Measurements from ENCODE around the gene UNC5CL. TPM values are rescaled to one million over a fixed set of nuclear protein-coding genes. Genes with fewer than 3 reads are reported as not detected.

Gene UNC5CL
- total and polyA plus RNA-seq, 9 of the 15 experiments (the other 6 are each of a cell fraction or from before 2014, with no cell fraction given) = 0.07 to 1.8 (median 0.62) TPM; not detected in 1

DNA sequence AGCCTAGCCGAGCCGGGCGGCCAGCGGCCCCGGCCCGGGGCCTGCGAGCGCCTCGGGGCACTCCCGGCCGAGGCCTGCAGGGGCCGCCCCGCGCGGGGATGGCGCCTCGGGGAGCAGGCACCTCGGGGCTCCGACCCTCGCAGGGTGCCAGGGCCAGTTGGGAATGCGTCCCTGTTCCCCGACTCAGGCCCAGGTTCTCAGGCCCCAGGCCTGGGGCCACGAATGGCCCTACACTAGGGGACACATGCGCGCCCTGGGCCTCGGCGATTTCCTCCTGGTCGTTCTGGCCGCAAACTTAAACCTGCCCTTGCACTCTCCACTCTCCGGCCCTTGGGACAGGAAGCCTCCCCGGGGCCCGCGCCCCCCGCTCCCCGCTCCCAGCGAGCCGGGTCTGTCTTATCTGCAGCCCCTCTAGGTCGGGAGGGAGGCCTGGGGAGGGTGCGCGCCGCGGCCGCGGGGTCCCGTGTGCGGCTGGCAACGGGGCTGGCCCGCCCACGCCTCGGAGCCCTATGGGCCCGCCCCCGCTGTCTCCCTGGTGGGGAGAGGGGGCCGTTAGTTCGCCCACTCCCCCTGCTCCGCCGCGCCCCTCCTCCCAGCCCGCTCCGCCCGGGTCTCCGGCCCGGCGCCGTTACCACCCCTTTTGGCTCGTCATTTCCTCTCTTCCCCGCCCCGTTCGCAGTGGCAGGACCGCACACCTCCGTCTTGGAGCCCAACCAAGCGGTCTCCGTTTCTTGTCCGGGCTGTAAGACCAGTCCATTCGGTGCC, 34.4 kb upstream of the UNC5CL start (continued):
- TF ChIP-seq, protein P1, sequence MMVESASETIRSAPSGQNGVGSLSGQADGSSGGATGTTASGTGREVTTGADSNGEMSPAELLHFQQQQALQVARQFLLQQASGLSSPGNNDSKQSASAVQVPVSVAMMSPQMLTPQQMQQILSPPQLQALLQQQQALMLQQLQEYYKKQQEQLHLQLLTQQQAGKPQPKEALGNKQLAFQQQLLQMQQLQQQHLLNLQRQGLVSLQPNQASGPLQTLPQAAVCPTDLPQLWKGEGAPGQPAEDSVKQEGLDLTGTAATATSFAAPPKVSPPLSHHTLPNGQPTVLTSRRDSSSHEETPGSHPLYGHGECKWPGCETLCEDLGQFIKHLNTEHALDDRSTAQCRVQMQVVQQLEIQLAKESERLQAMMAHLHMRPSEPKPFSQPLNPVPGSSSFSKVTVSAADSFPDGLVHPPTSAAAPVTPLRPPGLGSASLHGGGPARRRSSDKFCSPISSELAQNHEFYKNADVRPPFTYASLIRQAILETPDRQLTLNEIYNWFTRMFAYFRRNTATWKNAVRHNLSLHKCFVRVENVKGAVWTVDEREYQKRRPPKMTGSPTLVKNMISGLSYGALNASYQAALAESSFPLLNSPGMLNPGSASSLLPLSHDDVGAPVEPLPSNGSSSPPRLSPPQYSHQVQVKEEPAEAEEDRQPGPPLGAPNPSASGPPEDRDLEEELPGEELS (CRISPR knock-in tag; IDR thresholded peaks at IDR 0.05; ENCODE audit: borderline replicate concordance) = no peak
- TF ChIP-seq ZZZ3 (IDR thresholded peaks at IDR 0.05) (no peak), RB1 (IDR thresholded peaks at IDR 0.05; ENCODE audit: low read depth) (peak; percentile 75; the same call in 1 of the 2 replicates), PTTG1 (tag; IDR thresholded peaks at IDR 0.05; ENCODE audit: low read depth) (no peak), KDM1A (IDR thresholded peaks at IDR 0.05) (no peak), CHCHD3 (CRISPR knock-in tag; IDR thresholded peaks at IDR 0.05) (0 out of 2 replicates have a peak, but pooled peaks have one; percentile 6), RBFOX2 (IDR thresholded peaks at IDR 0.05; ENCODE audit: low read depth, low read length) (peak; percentile 89), TGIF2 (CRISPR knock-in tag; IDR thresholded peaks at IDR 0.05) (0 out of 2 replicates have a peak, but pooled peaks have one; percentile 11), NCOA2 (IDR thresholded peaks at IDR 0.05; ENCODE audit: partially characterized antibody in 2 of 2) (no peak), MAZ (CRISPR knock-in tag; conservative IDR thresholded peaks at IDR 0.05 in 1 of 2, IDR thresholded peaks at IDR 0.05 in 1 of 2) (peak; percentile 66 to 77), ZNF224 (CRISPR knock-in tag; IDR thresholded peaks at IDR 0.05) (no peak), ZNF589 (CRISPR knock-in tag; IDR thresholded peaks at IDR 0.05; ENCODE audit: low read depth) (no peak; the same call in 1 of the 2 replicates), SMAD2 (IDR thresholded peaks at IDR 0.05; ENCODE audit: low read depth, low read length) (no peak), CBX2 (IDR thresholded peaks at IDR 0.05; ENCODE audit: insufficient read depth, low read length, poor library complexity, severe bottlenecking) (no peak), RBM25 (IDR thresholded peaks at IDR 0.05; ENCODE audit: low read depth, low read length, severe bottlenecking) (no peak), NR1H2 (CRISPR knock-in tag; IDR thresholded peaks at IDR 0.05) (0 out of 2 replicates have a peak, but pooled peaks have one; percentile 70), TFAM (CRISPR knock-in tag; conservative IDR thresholded peaks at IDR 0.05) (no peak), MIER1 (IDR thresholded peaks at IDR 0.05; ENCODE audit: low read depth) (no peak), SREBF2 (CRISPR knock-in tag; IDR thresholded peaks at IDR 0.05) (no peak)
- TF ChIP-seq, protein P2, sequence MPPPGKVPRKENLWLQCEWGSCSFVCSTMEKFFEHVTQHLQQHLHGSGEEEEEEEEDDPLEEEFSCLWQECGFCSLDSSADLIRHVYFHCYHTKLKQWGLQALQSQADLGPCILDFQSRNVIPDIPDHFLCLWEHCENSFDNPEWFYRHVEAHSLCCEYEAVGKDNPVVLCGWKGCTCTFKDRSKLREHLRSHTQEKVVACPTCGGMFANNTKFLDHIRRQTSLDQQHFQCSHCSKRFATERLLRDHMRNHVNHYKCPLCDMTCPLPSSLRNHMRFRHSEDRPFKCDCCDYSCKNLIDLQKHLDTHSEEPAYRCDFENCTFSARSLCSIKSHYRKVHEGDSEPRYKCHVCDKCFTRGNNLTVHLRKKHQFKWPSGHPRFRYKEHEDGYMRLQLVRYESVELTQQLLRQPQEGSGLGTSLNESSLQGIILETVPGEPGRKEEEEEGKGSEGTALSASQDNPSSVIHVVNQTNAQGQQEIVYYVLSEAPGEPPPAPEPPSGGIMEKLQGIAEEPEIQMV (tag; conservative IDR thresholded peaks at IDR 0.05; ENCODE audit: low read depth) = no peak
- TF ChIP-seq, protein P3, sequence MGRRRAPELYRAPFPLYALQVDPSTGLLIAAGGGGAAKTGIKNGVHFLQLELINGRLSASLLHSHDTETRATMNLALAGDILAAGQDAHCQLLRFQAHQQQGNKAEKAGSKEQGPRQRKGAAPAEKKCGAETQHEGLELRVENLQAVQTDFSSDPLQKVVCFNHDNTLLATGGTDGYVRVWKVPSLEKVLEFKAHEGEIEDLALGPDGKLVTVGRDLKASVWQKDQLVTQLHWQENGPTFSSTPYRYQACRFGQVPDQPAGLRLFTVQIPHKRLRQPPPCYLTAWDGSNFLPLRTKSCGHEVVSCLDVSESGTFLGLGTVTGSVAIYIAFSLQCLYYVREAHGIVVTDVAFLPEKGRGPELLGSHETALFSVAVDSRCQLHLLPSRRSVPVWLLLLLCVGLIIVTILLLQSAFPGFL (CRISPR knock-in tag; IDR thresholded peaks at IDR 0.05) = no peak
- TF ChIP-seq, protein P4, sequence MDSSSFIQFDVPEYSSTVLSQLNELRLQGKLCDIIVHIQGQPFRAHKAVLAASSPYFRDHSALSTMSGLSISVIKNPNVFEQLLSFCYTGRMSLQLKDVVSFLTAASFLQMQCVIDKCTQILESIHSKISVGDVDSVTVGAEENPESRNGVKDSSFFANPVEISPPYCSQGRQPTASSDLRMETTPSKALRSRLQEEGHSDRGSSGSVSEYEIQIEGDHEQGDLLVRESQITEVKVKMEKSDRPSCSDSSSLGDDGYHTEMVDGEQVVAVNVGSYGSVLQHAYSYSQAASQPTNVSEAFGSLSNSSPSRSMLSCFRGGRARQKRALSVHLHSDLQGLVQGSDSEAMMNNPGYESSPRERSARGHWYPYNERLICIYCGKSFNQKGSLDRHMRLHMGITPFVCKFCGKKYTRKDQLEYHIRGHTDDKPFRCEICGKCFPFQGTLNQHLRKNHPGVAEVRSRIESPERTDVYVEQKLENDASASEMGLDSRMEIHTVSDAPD (CRISPR knock-in tag; IDR thresholded peaks at IDR 0.05) = no peak

All from K562 (cell line).